Pancreas (tissue), 10 donors: Measurements from ENCODE around the gene HEXB. TPM values are rescaled to one million over a fixed set of nuclear protein-coding genes. Genes with fewer than 3 reads are reported as not detected.
"Not testable (repeated sequence)": the region's sequence is repeated elsewhere in the genome, so short reads cannot be mapped to it uniquely, and the experiment has no call there.

Experiments used
- ATAC-seq, 4 donors: fragments of 200-7000 bp; cut with Tn5 transposase; one replicate each; pipeline versions ENCODE4 v1.8.0 to v1.9.1; 2020; ENCODE audit warnings: mild to moderate bottlenecking in 4 of 4, moderate library complexity in 4 of 4
- DNase-seq, 6 donors: peaks; one replicate each; pipeline ENCODE4 v3.0.0-alpha.2; 2020
- FAIRE-seq: peaks from 2 replicates; lab custom pipeline; 2012; peaks lifted over from hg19 to GRCh38; lab: Jason Lieb, UNC
- H3K27ac ChIP-seq, 4 donors: fragments of 200-600 bp; sonication (generic); 1 replicate in 3 of 4; 2 replicates in 1 of 4; pipeline versions ENCODE4 v1.5.0 to v1.8.0; 2020
- H3K27me3 ChIP-seq, 4 donors: fragments of 200-600 bp; one replicate each; pipeline ENCODE4 v1.8.0; 2021
- H3K36me3 ChIP-seq, 3 donors: fragments of 200-600 bp; sonication (generic) in 1 of 3; one replicate each; pipeline versions ENCODE4 v1.5.0 to v1.8.0; 2020 to 2021
- H3K4me1 ChIP-seq, 3 donors: fragments of 200-600 bp; one replicate each; pipeline ENCODE4 v1.8.0; 2021
- H3K4me3 ChIP-seq, 4 donors: fragments of 200-600 bp; sonication (generic) in 2 of 4; one replicate each; pipeline versions ENCODE4 v1.5.0 to v1.8.0; 2020 to 2021
- H3K9me3 ChIP-seq, 4 donors: fragments of 200-600 bp; one replicate each; pipeline ENCODE4 v1.8.0; 2021
- CTCF ChIP-seq, 4 donors: fragments of 200-600 bp; sonication (generic) in 3 of 4; IDR thresholded peaks; one replicate each; pipeline versions ENCODE4 v1.5.0 to v1.8.0; 2021; ENCODE audit warnings: antibody characterized with exemption in 4 of 4
- WGBS, 2 donors: extraction: QIAGEN DNeasy Blood & Tissue Kit; methylation state at CpG; one replicate each; pipeline ENCODE4 v1.1.7; 2013; 5-methylcytosine and 5-hydroxymethylcytosine counted together
- intact Hi-C, 3 donors: fragments of 100-400 bp; cut with DNase I; formaldehyde crosslinking; loops; one replicate each; pipeline versions ENCODE4 v1.11.1 to v1.14.2; 2022
- polyA plus RNA-seq, 2 donors: library from polyadenylated mRNA; stranded (reverse); fragments of 200-250 nt; gene quantifications; one replicate each; pipeline ENCODE4 v1.2.3, GENCODE V29; 2013
- total RNA-seq, 6 donors: library from RNA; stranded (reverse); fragmentation: NEBNext Ultra II Directional in 4 of 6; extraction: Animal tissue kit (Norgen Biotek cat#: 25700) in 4 of 6; gene quantifications; one replicate each; pipeline versions ENCODE4 v1.2.1 to v1.2.4, GENCODE V29; 2021 to 2023
- donor health status: healthy with polysubstance abuse.
- donor health status: DM: no; HTN: no; CAD: no; lungs with moderate emphysema.
- donor health status: DM: no; HTN: no; CAD: no.
- donor health status: control.
- donor health status: control.
- donor health status: Bipolar disorder and iron deficiency.
- donor health status: DM: yes; HTN: yes; CAD: no.
- donor health status: DM: no; HTN: no; CAD: no.
- donor health status: DM: no; HTN: no; CAD: no.
- donor health status: DM: yes; HTN: yes; CAD: no.

Gene HEXB
- total and polyA plus RNA-seq, 8 donors, result 59.2 to 140 (median 78.4) TPM

- Histone ChIP-seq H3K27ac (no peak overlapping the region), H3K36me3 (peaks cover 0 to 30% (median 5%) of the 10 kb centered on the region in 3 donors), H3K9me3 (no peaks in the 10 kb centered on the region), H3K27me3 (no peaks in the 10 kb centered on the region), H3K4me1 (no peaks in the 10 kb centered on the region), H3K4me3 (no peak overlapping the region)
- FAIRE-seq (no peak), ATAC-seq (no peak), DNase-seq (no peak)
- WGBS, 2 donors, result 21 to 24% methylated on average over 1 of the region's 1 CpG
- intact Hi-C loops, result no loop called here
- no peak for TF ChIP-seq CTCF (IDR thresholded peaks at IDR 0.05)
Observed at GRCh38 chr5:74717596-74717995, 32.6 kb downstream of the HEXB start.

- WGBS, 2 donors, result 13 to 17% methylated on average over 1 of the region's 1 CpG
- ATAC-seq, result peak in 3 of 4 donors; percentile 40 to 54 (median 47)
- peaks cover 0 to 50% (median 9%) of the 10 kb centered on the region in 3 donors for H3K36me3 ChIP-seq
Observed at GRCh38 chr5:74722271-74722670, 37.2 kb downstream of the HEXB start.

GRCh38 chr5:74725331-74725730, 40.3 kb downstream of the HEXB start:
- H3K36me3 ChIP-seq, result peaks cover 0 to 40% (median 4%) of the 10 kb centered on the region in 3 donors

More at GRCh38 chr5:74722271-74722670, 37.2 kb downstream of the HEXB start:
- DNase-seq, result no peak
- Histone ChIP-seq H3K27me3 (no peaks in the 10 kb centered on the region), H3K4me3 (no peak overlapping the region), H3K4me1 (no peaks in the 10 kb centered on the region), H3K9me3 (no peaks in the 10 kb centered on the region), H3K27ac (peak overlapping the region in 1 of 4 donors; percentile 3)
- TF ChIP-seq CTCF (IDR thresholded peaks at IDR 0.05), result no peak
- intact Hi-C loops, result no loop called here
- FAIRE-seq, result no peak

GRCh38 chr5:74736759-74737158, 51.7 kb downstream of the HEXB start:
- WGBS, 2 donors, result 89 to 90% methylated on average over 6 of the region's 6 CpGs
- ATAC-seq (no peak), FAIRE-seq (no peak), DNase-seq (no peak)
- intact Hi-C loops, result no loop called here
- H3K9me3 ChIP-seq, result no peaks in the 10 kb centered on the region
- TF ChIP-seq CTCF (IDR thresholded peaks at IDR 0.05), result no peak
- H3K27me3 ChIP-seq, result no peaks in the 10 kb centered on the region
- no peak overlapping the region for H3K27ac ChIP-seq
- H3K36me3 ChIP-seq, result peaks cover 2 to 21% (median 4%) of the 10 kb centered on the region in 3 donors
- H3K4me1 ChIP-seq, result no peaks in the 10 kb centered on the region
- no peak overlapping the region for H3K4me3 ChIP-seq

More at GRCh38 chr5:74725331-74725730, 40.3 kb downstream of the HEXB start:
- Histone ChIP-seq H3K4me1 (no peaks in the 10 kb centered on the region), H3K27ac (no peak overlapping the region), H3K9me3 (no peaks in the 10 kb centered on the region), H3K27me3 (no peaks in the 10 kb centered on the region), H3K4me3 (no peak overlapping the region)
- DNase-seq (no peak), ATAC-seq (no peak), FAIRE-seq (no peak)
- intact Hi-C loops, result no loop called here
- WGBS, 2 donors, result 92 to 95% methylated on average over 1 of the region's 1 CpG
- no peak for TF ChIP-seq CTCF (IDR thresholded peaks at IDR 0.05)

- H3K36me3 ChIP-seq, result peaks cover 2 to 21% (median 4%) of the 10 kb centered on the region in 3 donors
- WGBS, 2 donors, result 96% methylated on average over 4 of the region's 4 CpGs
- no peaks in the 10 kb centered on the region for H3K27me3 ChIP-seq
- no peaks in the 10 kb centered on the region for H3K9me3 ChIP-seq
- H3K4me1 ChIP-seq, result no peaks in the 10 kb centered on the region
- ATAC-seq (no peak), DNase-seq (no peak), FAIRE-seq (no peak)
- no peak overlapping the region for H3K4me3 ChIP-seq
- no peak overlapping the region for H3K27ac ChIP-seq
- intact Hi-C loops, result no loop called here
- TF ChIP-seq CTCF (IDR thresholded peaks at IDR 0.05), result no peak
Observed at GRCh38 chr5:74738406-74738805, 53.4 kb downstream of the HEXB start.

- H3K27ac ChIP-seq, H3K4me3 ChIP-seq, H3K4me1 ChIP-seq, FAIRE-seq, H3K9me3 ChIP-seq, DNase-seq, intact Hi-C loops, ATAC-seq, H3K27me3 ChIP-seq: not testable (repeated sequence)
- H3K36me3 ChIP-seq, result peaks cover 0 to 40% (median 5%) of the 10 kb centered on the region in 3 donors
- 97 to 98% methylated on average over 4 of the region's 4 CpGs for WGBS, 2 donors
Observed at GRCh38 chr5:74748742-74749141, 63.7 kb downstream of the HEXB start.
